OCI-LY7 (cell line): ENCODE measurements around the gene BMP3. TPM values are rescaled to one million over a fixed set of nuclear protein-coding genes. Genes with fewer than 3 reads are reported as not detected.

Experiments
- BruUV-seq: library from RNA; stranded (reverse); fragments of 400-500 nt; replicated peaks from 2 replicates; lab custom pipeline; 2021; lab: Mats Ljungman, UMichigan
- CTCF ChIA-PET: fragments of 300-600 bp; sonication (Branson Sonifier 250); formaldehyde crosslinking; loops from one replicate; lab custom pipeline; 2022; ENCODE audit warnings: antibody characterized with exemption; ENCODE audit not compliant: unreplicated experiment; lab: Charles Lee
- POLR2A ChIA-PET: fragments of 300-600 bp; sonication (Branson Sonifier 250); formaldehyde crosslinking; loops from one replicate; lab custom pipeline; 2022; ENCODE audit warnings: antibody characterized with exemption; lab: Charles Lee
- DNase-seq: peaks from one replicate; pipeline ENCODE4 v3.0.0-alpha.2; 2015; ENCODE audit warnings: low spot score
- H2AFZ ChIP-seq: fragments of 200-600 bp; sonication (generic), shearing (Covaris generic); 2 replicates; pipeline ENCODE4 v1.6.1; 2014; ENCODE audit warnings: mild to moderate bottlenecking, antibody characterized with exemption, low read length, moderate library complexity
- H3K27ac ChIP-seq: fragments of 200-600 bp; sonication (generic); 2 replicates; pipeline ENCODE4 v1.5.1; 2014; ENCODE audit warnings: mixed run types, low read depth, mild to moderate bottlenecking, moderate library complexity, low read length, inconsistent platforms; ENCODE audit not compliant: poor library complexity, severe bottlenecking
- H3K36me3 ChIP-seq: fragments of 200-600 bp; sonication (generic); 2 replicates; pipeline ENCODE4 v1.6.1; 2014; ENCODE audit warnings: mild to moderate bottlenecking, antibody characterized with exemption, low read length, moderate library complexity, mixed read lengths; ENCODE audit not compliant: insufficient read depth
- H3K4me1 ChIP-seq: fragments of 200-600 bp; sonication (generic); 2 replicates; pipeline ENCODE4 v1.5.1; 2014; ENCODE audit warnings: mild to moderate bottlenecking, low read length; ENCODE audit not compliant: insufficient read depth, poor library complexity, severe bottlenecking
- H3K4me2 ChIP-seq: fragments of 200-600 bp; sonication (generic); 2 replicates; pipeline ENCODE4 v1.6.1; 2014; ENCODE audit warnings: mild to moderate bottlenecking, low read length
- H3K4me3 ChIP-seq: fragments of 200-600 bp; sonication (generic); 2 replicates; pipeline ENCODE4 v1.5.1; 2014; ENCODE audit warnings: mild to moderate bottlenecking, low read depth, low read length; ENCODE audit not compliant: poor library complexity, severe bottlenecking
- H3K79me2 ChIP-seq: fragments of 200-600 bp; sonication (generic); 2 replicates; pipeline ENCODE4 v1.6.1; 2016; ENCODE audit warnings: low read depth, mild to moderate bottlenecking, low read length, moderate library complexity, mixed read lengths; ENCODE audit not compliant: insufficient read depth
- H3K9me2 ChIP-seq: fragments of 200-600 bp; sonication (generic); 2 replicates; pipeline ENCODE4 v1.6.1; 2016; ENCODE audit warnings: mild to moderate bottlenecking, low read length, mixed read lengths; ENCODE audit not compliant: insufficient read depth
- H3K9me3 ChIP-seq: fragments of 200-600 bp; sonication (generic); 2 replicates; pipeline ENCODE4 v1.6.1; 2014; ENCODE audit warnings: mild to moderate bottlenecking, mixed run types, low read length, mixed read lengths
- H4K20me1 ChIP-seq: fragments of 200-600 bp; sonication (generic); 2 replicates; pipeline ENCODE4 v1.6.1; 2014; ENCODE audit warnings: mild to moderate bottlenecking, antibody characterized with exemption, low read length, moderate library complexity, mixed read lengths; ENCODE audit not compliant: insufficient read depth
- EZH2phosphoT487 ChIP-seq: fragments of 200-600 bp; sonication (generic); IDR thresholded peaks from 2 replicates; pipeline ENCODE4 v1.6.1; 2018; ENCODE audit warnings: low read depth, borderline replicate concordance, mild to moderate bottlenecking, mixed run types, antibody characterized with exemption, low read length, moderate library complexity, mixed read lengths
- intact Hi-C: fragments of 100-400 bp; cut with micrococcal nuclease; formaldehyde crosslinking; loops from one replicate; pipeline ENCODE4 v1.10.0; 2022; ENCODE audit not compliant: unreplicated experiment
- total RNA-seq, 2 experiments: library from RNA; depleted of rRNA in 1 of 2; stranded (reverse); fragments of >200 nt in 1 of 2; shearing (Covaris generic) in 1 of 2; gene quantifications; 2 replicates each; pipeline ENCODE4 v1.2.3, GENCODE V29; 2014 to 2022
- TF ChIP-seq, protein P1 (sequence below): fragments of 200-600 bp; sonication (generic); conservative IDR thresholded peaks from 2 replicates; pipeline ENCODE4 v1.5.1; 2014; ENCODE audit warnings: mild to moderate bottlenecking, antibody characterized with exemption, low read length, moderate library complexity, mixed read lengths

Gene BMP3
- total RNA-seq, 2 experiments from 2014 or later: 45.8 to 55.9 TPM

DNA sequence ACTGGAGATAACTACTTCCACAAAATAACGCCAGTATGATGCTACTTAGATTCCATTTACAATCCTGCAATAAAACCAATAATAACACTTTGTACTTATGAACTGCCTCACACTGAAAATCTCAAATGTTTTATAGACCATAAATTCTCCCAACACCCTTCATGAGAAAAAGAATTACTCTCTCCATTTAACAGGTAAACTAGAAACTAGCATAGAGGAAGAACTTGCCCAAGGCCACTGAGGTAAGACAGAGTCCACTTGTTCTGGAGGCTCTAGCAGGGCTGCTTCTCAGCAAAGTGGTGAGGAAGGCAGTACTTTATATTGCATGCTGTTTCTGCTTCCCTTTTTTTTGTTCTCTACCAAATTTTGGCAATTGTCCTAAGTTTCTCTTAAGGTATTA is 11.5 kb upstream of the BMP3 start:
- Histone ChIP-seq H3K79me2 (no peaks in the 10 kb centered on the region), H4K20me1 (no peaks in the 10 kb centered on the region), H3K27ac (no peak overlapping the region), H3K36me3 (peaks cover 41% of the 10 kb centered on the region), H3K4me2 (no peak overlapping the region), H3K9me2 (no peaks in the 10 kb centered on the region), H3K9me3 (peaks cover 30% of the 10 kb centered on the region), H3K4me1 (peaks cover 34% of the 10 kb centered on the region), H3K4me3 (no peak overlapping the region), H2AFZ (no peak overlapping the region)
- ChIA-PET CTCF (no interaction called here), POLR2A (no interaction called here)
- no peak for DNase-seq
- BruUV-seq: no TSS peak
- intact Hi-C loops: no loop called here
- TF ChIP-seq, protein P1, sequence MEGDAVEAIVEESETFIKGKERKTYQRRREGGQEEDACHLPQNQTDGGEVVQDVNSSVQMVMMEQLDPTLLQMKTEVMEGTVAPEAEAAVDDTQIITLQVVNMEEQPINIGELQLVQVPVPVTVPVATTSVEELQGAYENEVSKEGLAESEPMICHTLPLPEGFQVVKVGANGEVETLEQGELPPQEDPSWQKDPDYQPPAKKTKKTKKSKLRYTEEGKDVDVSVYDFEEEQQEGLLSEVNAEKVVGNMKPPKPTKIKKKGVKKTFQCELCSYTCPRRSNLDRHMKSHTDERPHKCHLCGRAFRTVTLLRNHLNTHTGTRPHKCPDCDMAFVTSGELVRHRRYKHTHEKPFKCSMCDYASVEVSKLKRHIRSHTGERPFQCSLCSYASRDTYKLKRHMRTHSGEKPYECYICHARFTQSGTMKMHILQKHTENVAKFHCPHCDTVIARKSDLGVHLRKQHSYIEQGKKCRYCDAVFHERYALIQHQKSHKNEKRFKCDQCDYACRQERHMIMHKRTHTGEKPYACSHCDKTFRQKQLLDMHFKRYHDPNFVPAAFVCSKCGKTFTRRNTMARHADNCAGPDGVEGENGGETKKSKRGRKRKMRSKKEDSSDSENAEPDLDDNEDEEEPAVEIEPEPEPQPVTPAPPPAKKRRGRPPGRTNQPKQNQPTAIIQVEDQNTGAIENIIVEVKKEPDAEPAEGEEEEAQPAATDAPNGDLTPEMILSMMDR: no peak
- TF ChIP-seq EZH2phosphoT487: no peak

DNA sequence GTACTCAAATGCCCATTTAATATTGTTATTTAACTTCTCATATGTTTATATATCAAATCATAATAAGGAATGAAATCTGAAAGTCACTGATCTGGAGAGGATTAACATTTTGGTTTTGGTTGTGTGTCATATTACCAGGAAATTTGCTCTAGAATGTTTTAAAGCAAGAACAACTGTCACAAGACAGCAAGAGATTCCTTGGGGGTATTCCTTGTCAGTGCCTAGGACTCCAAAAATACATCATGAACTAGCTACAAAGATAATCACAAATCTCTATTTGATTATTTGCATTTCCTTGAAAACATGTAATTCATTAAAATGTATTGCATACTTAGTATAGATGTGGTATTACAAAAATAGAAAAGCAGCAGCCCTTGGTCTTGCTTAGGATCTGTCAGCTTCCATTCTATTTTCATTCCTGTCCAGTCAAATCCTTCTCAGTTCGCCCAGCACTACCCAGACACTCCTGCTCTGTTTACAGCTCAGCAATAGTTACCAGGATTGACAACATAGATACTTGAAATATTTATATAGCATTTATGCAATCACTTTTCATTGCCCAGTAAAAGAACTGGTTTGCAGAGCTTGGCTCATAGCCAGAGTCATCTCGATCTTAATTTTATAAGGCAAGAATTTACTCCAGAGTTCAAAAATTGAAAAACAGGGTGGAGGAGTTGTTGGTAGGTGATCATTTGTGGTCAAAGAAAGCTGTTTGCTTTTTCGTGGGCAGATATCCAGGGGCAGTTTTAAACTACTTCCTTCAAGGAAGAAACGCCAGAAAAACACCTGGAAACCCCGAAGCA is 9.2 kb upstream of the BMP3 start:
- no peak for TF ChIP-seq EZH2phosphoT487
- TF ChIP-seq, protein P1: no peak
- Histone ChIP-seq H3K4me1 (peaks cover 57% of the 10 kb centered on the region), H3K4me2 (peak overlapping the region; percentile 49), H3K9me2 (no peaks in the 10 kb centered on the region), H3K9me3 (peaks cover 19% of the 10 kb centered on the region; the same call in 1 of the 2 replicates), H3K27ac (peak overlapping the region; percentile 22), H3K36me3 (peaks cover 48% of the 10 kb centered on the region), H2AFZ (peak overlapping the region; percentile 60; the same call in 1 of the 2 replicates), H3K4me3 (peak overlapping the region; percentile 10), H3K79me2 (peaks cover 1% of the 10 kb centered on the region; the same call in 1 of the 2 replicates), H4K20me1 (no peaks in the 10 kb centered on the region)
- intact Hi-C loops: no loop called here
- POLR2A ChIA-PET: interaction anchor here (0.6 to 2.4 kb wide), 13 partner anchors 9 to 1340 kb away, joined by 3 to 26 read pairs (median 4); partner anchors contain the start of gene BMP3
- CTCF ChIA-PET: interaction anchor here (0.8 to 0.9 kb wide), 2 partner anchors 10 kb away, joined by 3 to 7 read pairs; partner anchors contain the start of gene BMP3
- DNase-seq: no peak
- BruUV-seq: no TSS peak

DNA sequence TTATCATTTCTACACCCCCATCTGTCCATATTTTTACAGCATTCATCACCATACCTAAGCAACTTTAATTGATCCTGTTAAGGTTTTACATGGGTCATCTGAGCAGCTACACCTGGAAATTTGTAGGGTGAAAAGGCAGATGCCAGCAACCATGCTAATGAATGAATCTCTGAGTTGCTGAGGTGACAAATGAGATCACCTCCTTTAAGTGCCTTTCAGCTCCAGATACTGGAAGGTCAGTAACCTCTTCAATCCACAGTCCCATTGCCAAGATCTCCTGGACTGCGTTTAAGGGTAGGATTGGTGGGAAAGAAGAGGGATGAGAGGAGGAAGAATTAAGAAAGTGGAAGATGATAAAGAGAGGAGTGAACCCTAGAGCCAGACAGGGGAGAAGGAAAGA is 8.5 kb upstream of the BMP3 start:
- Histone ChIP-seq H3K4me2 (peak overlapping the region; percentile 49), H3K4me3 (peak overlapping the region; percentile 13), H4K20me1 (no peaks in the 10 kb centered on the region), H3K36me3 (peaks cover 42% of the 10 kb centered on the region), H2AFZ (peak overlapping the region; percentile 60; the same call in 1 of the 2 replicates), H3K9me3 (peaks cover 14% of the 10 kb centered on the region; the same call in 1 of the 2 replicates), H3K4me1 (peaks cover 63% of the 10 kb centered on the region), H3K9me2 (no peaks in the 10 kb centered on the region), H3K79me2 (peaks cover 8% of the 10 kb centered on the region; the same call in 1 of the 2 replicates), H3K27ac (peak overlapping the region; percentile 22)
- TF ChIP-seq EZH2phosphoT487: no peak
- TF ChIP-seq, protein P1: no peak
- DNase-seq: no peak
- ChIA-PET CTCF (interaction anchor here (0.9 kb wide), 1 partner anchor 9 kb away, joined by 3 read pairs; no protein-coding TSS in a partner anchor), POLR2A (interaction anchor here (1.0 to 2.4 kb wide), 6 partner anchors 9 to 1339 kb away, joined by 3 to 26 read pairs (median 10); partner anchors contain the start of gene BMP3)
- intact Hi-C loops: no loop called here
- BruUV-seq: no TSS peak
